HepG2 (cell line): ENCODE data around the gene CPLANE2. TPM values are rescaled to one million over a fixed set of nuclear protein-coding genes. Genes with fewer than 3 reads are reported as not detected.

Source experiments
- AGO1 ChIP-seq: fragments of 200-400 bp; formaldehyde crosslinking; IDR thresholded peaks from 2 replicates; pipeline ENCODE4 v1.6.1; 2017; ENCODE audit warnings: mild to moderate bottlenecking, low read depth, low read length, moderate library complexity; ENCODE audit not compliant: poor library complexity, severe bottlenecking
- AKAP8 ChIP-seq: sonication (generic); formaldehyde crosslinking; IDR thresholded peaks from 2 replicates; pipeline ENCODE4 v1.5.1; 2020; ENCODE audit warnings: mild to moderate bottlenecking, missing genetic modification reagents
- CAMTA2 ChIP-seq: sonication (generic); formaldehyde crosslinking; IDR thresholded peaks from 2 replicates; pipeline ENCODE4 v1.4.0; 2020; ENCODE audit warnings: mild to moderate bottlenecking, missing genetic modification reagents, borderline replicate concordance
- CBX5 ChIP-seq: sonication (generic); formaldehyde crosslinking; IDR thresholded peaks from 2 replicates; pipeline ENCODE4 v1.4.0; 2020; ENCODE audit warnings: missing genetic modification reagents, borderline replicate concordance
- GLI4 ChIP-seq: sonication (generic); formaldehyde crosslinking; IDR thresholded peaks from 2 replicates; pipeline ENCODE4 v1.5.1; 2020; ENCODE audit warnings: missing genetic modification reagents, mild to moderate bottlenecking, moderate library complexity, borderline replicate concordance
- IRF9 ChIP-seq: sonication (generic); formaldehyde crosslinking; IDR thresholded peaks from 2 replicates; pipeline ENCODE4 v1.8.0; 2022; ENCODE audit warnings: missing genetic modification reagents, mild to moderate bottlenecking, borderline replicate concordance
- JUND ChIP-seq: sonication (generic); formaldehyde crosslinking; IDR thresholded peaks from 2 replicates; pipeline ENCODE4 v1.8.0; 2022; ENCODE audit warnings: mild to moderate bottlenecking, missing genetic modification reagents
- RXRB ChIP-seq: IDR thresholded peaks from 2 replicates; pipeline ENCODE4 v1.6.1; 2016; ENCODE audit warnings: borderline replicate concordance, missing genetic modification reagents, missing compliant biosample characterization
- SAFB2 ChIP-seq: sonication (generic); formaldehyde crosslinking; IDR thresholded peaks from 2 replicates; pipeline ENCODE4 v1.5.1; 2020; ENCODE audit warnings: missing genetic modification reagents, low read depth, mild to moderate bottlenecking, borderline replicate concordance
- SATB2 ChIP-seq: sonication (generic); formaldehyde crosslinking; IDR thresholded peaks from 2 replicates; pipeline ENCODE4 v1.5.0; 2020; ENCODE audit warnings: missing genetic modification reagents
- SMAD3 ChIP-seq: sonication (generic); formaldehyde crosslinking; IDR thresholded peaks from 2 replicates; pipeline ENCODE4 v1.4.0; 2020; ENCODE audit warnings: missing genetic modification reagents
- XBP1 ChIP-seq: sonication (generic); formaldehyde crosslinking; IDR thresholded peaks from 2 replicates; pipeline ENCODE4 v1.5.0; 2020; ENCODE audit warnings: missing genetic modification reagents
- YEATS2 ChIP-seq: sonication (generic); formaldehyde crosslinking; IDR thresholded peaks from 2 replicates; pipeline ENCODE4 v1.4.0; 2020; ENCODE audit warnings: missing genetic modification reagents, borderline replicate concordance
- YY1 ChIP-seq: IDR thresholded peaks from 2 replicates; pipeline ENCODE4 v1.6.1; 2011; ENCODE audit warnings: low read length, low read depth, moderate library complexity, mild to moderate bottlenecking; ENCODE audit not compliant: insufficient read depth, insufficient replicate concordance
- ZFP41 ChIP-seq: sonication (generic); formaldehyde crosslinking; IDR thresholded peaks from 2 replicates; pipeline ENCODE4 v1.4.0; 2020; ENCODE audit warnings: mild to moderate bottlenecking, missing genetic modification reagents, borderline replicate concordance
- ZNF326 ChIP-seq: sonication (generic); formaldehyde crosslinking; IDR thresholded peaks from 2 replicates; pipeline ENCODE4 v1.4.0; 2020; ENCODE audit warnings: missing genetic modification reagents, borderline replicate concordance
- ZNF441 ChIP-seq: sonication (generic); formaldehyde crosslinking; IDR thresholded peaks from 2 replicates; pipeline ENCODE4 v1.7.0; 2021; ENCODE audit warnings: missing genetic modification reagents, borderline replicate concordance
- ZNF549 ChIP-seq: sonication (generic); formaldehyde crosslinking; IDR thresholded peaks from 2 replicates; pipeline ENCODE4 v1.5.0; 2020; ENCODE audit warnings: missing genetic modification reagents
- ZNF672 ChIP-seq: sonication (generic); formaldehyde crosslinking; IDR thresholded peaks from 2 replicates; pipeline ENCODE4 v1.8.1; 2022; ENCODE audit warnings: missing genetic modification reagents
- ZNF687 ChIP-seq: sonication (generic); formaldehyde crosslinking; IDR thresholded peaks from 2 replicates; pipeline ENCODE4 v1.5.1; 2020; ENCODE audit warnings: mild to moderate bottlenecking, missing genetic modification reagents, moderate library complexity
- polyA plus RNA-seq, 8 experiments: library from polyadenylated mRNA; depleted of rRNA in 3 of 8; stranded (reverse) in 7 of 8; unstranded in 1 of 8; fragments of >200 nt; fragmentation: Illumina TruSeq in 4 of 8; extraction: Trizol in 4 of 8; gene quantifications; 2 replicates each; pipeline versions ENCODE4 v1.2.1 to v1.2.3, GENCODE V29; 2011 to 2016; ENCODE audit warnings: low read depth in 4 of 8, missing spikeins in 1 of 8, mixed read lengths in 1 of 8; ENCODE audit not compliant: insufficient read depth in 1 of 8
- total RNA-seq, 5 experiments: library from RNA; depleted of rRNA; stranded (reverse); fragments of >200 nt; fragmentation: Illumina TruSeq; extraction: Trizol; gene quantifications; 2 replicates each; pipeline ENCODE4 v1.2.3, GENCODE V29; 2016; ENCODE audit warnings: low read depth in 1 of 5

CPLANE2 gene
- total and polyA plus RNA-seq, 2 of the 13 experiments (the other 11 are each of a cell fraction or from before 2014, with no cell fraction given) = 0.29 to 1.6 TPM

GRCh38 chr1:16236511-16237342 is at the start of gene CPLANE2 (continued):
- TF ChIP-seq AGO1 (peak; percentile 32), IRF9 (CRISPR knock-in tag) (peak; percentile 83; the same call in 1 of the 2 replicates), CAMTA2 (CRISPR knock-in tag) (no peak), SAFB2 (no peak; the same call in 1 of the 2 replicates), ZNF326 (no peak), ZFP41 (CRISPR knock-in tag) (no peak), SATB2 (CRISPR knock-in tag) (no peak), ZNF687 (CRISPR knock-in tag) (peak; percentile 86), XBP1 (CRISPR knock-in tag) (no peak), ZNF672 (no peak), GLI4 (CRISPR knock-in tag) (0 out of 2 replicates have a peak, but pooled peaks have one; percentile 40), YY1 (peak; percentile 28), AKAP8 (no peak), JUND (CRISPR knock-in tag) (no peak), SMAD3 (CRISPR knock-in tag) (no peak), RXRB (0 out of 2 replicates have a peak, but pooled peaks have one; percentile 18), CBX5 (CRISPR knock-in tag) (no peak), YEATS2 (CRISPR knock-in tag) (no peak), ZNF549 (CRISPR knock-in tag) (no peak), ZNF441 (CRISPR knock-in tag) (0 out of 2 replicates have a peak, but pooled peaks have one; percentile 16)
